ENCODE data around the gene IFITM1. TPM values are rescaled to one million over a fixed set of nuclear protein-coding genes. Genes with fewer than 3 reads are reported as not detected.
"Not testable (repeated sequence)": the region's sequence is repeated elsewhere in the genome, so short reads cannot be mapped to it uniquely, and the experiment has no call there.

The IFITM1 gene
- total RNA-seq, 1 donor from 2014 or later = 123 TPM

DNA sequence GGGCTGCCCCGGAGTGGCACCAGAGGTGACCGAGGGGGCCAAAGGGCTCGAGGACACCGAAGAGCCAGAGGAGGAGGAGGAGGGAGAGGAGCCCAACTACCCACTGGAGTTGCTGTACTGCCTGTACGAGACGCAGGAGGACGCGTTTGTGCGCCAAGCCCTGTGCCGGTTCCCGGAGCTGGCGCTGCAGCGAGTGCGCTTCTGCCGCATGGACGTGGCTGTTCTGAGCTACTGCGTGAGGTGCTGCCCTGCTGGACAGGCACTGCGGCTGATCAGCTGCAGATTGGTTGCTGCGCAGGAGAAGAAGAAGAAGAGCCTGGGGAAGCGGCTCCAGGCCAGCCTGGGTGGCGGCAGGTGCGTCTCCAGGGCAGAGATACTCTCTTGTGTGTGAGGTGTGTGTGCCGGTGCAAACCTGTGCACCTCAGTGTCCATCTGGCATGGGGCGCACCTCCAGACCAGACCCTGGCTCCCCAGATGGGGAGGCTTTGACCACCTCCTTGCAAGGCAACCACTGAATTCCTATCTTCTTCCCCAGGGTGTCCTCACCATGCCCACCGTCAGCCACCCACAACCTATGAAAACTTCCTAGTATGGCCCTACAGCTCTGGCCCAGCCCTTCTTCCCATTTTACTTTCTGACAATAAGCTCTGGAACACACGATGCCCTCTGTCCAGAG, 32.2 kb upstream of the IFITM1 start:
- intact Hi-C loops (cut with DNase I) = no loop called here
- DNase-seq (ENCODE audit: low spot score) = no peak

DNA sequence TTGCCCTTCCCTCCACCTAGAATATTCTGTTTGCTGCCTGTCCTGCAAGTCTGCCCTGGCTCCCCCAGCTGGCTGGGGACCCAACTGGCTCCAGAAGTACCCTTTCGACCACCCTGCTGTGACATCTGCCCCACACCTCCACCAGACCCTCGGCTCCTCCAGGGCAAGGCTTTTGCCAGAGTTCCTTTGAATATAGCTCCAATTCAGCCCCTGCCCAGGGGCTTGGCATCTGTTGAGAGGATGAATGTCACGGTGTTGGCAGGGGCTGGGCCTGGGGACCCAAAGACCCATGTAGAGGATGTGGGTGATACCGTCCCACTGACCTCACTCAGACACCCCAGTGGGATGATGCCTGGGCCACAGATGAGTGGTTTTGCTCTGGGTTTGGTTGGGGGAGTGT, 31.7 kb upstream of the IFITM1 start:
- intact Hi-C loops (cut with DNase I) = no loop called here

DNA sequence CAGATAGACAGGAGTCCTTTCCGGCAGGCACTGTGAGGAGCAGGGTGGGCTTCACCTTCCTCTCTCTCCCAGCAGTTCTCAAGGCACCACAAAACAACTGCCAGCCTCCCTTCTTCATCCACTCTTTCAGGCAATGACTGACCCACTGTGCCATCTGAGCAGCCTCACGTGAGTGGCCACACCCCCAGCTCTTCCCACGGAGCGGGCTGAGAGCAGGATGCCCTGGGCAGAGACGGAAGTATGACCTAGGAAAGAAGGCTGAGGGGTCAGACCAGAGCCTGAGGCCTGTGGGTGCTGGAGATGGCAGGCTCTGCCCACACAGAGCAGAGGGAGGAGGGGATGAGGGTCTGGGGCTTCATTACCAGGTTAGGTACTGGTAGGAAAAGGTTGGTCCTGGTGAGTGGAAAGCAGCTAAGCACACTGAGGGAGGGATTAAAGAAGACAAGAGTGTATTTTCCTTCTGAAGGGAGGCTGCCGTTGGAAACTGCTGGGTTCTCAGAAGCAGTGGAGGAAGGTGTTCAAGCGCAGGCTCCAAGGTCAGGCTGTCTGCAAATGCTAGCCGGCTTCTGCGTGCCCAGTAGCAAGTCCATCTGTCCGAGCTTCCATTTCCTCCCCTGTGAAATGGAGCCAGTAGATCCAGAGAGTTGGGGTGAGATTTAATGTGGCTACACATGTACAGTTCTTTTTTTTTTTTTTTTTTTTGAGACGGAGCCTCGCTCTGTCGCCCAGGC, 31.0 kb upstream of the IFITM1 start:
- intact Hi-C loops (cut with DNase I) = no loop called here

More for the DNA sequence above, 31.7 kb upstream of the IFITM1 start:
- DNase-seq (ENCODE audit: low spot score) = no peak

DNA sequence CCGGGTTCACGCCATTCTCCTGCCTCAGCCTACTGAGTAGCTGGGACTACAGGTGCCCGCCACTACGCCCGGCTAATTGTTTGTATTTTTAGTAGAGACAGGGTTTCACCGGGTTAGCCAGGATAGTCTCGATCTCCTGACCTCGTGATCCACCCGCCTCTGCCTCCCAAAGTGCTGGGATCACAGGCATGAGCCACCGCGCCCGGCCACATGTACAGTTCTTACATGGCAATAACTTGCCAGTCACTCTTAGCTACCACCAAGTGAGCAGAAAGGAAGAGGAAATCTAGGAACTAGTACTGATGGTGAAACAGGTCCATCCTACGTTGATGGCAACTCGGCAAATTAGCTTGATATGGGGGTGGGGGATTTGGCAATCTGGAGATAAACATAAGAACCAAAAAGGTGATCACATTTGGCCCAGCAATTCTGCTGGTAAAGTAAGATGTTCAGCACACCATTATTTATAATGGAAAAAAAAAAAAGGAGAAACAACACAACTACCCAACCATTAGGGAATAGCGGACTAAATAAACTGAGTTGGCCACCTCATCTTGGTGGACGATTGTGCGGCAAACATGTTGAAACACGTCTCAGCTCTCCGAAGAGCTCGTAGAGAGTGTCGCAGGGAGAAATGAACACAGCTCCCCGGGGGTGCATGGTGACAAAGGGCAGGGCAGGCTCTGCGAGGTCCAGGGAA, 30.3 kb upstream of the IFITM1 start:
- DNase-seq (ENCODE audit: low spot score) = no peak
- intact Hi-C loops (cut with DNase I) = no loop called here

More for the DNA sequence above, 31.0 kb upstream of the IFITM1 start:
- DNase-seq (ENCODE audit: low spot score) = no peak

DNA sequence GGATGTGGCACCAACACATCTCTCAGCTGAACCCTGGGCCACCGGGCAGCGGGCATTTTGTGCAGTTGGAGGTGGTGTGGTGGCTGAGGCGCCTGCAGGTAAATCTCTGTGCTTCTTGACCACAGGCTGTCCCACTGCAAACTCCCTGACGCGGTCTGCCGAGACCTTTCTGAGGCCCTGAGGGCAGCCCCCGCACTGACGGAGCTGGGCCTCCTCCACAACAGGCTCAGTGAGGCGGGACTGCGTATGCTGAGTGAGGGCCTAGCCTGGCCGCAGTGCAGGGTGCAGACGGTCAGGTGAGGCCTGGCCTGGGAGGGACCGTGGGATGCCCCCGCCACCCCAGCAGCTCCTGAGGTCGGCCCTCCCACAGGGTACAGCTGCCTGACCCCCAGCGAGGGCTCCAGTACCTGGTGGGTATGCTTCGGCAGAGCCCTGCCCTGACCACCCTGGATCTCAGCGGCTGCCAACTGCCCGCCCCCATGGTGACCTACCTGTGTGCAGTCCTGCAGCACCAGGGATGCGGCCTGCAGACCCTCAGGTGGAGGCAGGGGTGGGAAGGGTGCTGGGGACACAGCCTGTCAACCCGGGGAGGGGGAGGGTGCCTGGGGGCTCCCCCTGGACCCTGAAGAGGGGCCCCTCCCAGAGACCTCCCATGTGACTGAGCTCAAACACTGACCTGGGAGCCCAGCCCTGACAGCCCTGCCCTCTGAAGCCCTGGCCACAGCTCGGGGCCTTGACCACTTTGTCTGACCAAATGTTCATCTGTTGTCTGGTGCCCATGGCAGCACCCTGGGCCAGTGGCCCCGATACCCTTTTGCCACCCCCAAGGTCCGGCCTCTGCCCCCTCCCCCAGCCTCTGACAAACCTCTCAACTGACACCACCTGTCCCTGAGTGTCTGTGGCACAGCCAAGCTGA, 29.5 kb upstream of the IFITM1 start:
- DNase-seq (ENCODE audit: low spot score) = no peak
- intact Hi-C loops (cut with DNase I) = no loop called here

DNA sequence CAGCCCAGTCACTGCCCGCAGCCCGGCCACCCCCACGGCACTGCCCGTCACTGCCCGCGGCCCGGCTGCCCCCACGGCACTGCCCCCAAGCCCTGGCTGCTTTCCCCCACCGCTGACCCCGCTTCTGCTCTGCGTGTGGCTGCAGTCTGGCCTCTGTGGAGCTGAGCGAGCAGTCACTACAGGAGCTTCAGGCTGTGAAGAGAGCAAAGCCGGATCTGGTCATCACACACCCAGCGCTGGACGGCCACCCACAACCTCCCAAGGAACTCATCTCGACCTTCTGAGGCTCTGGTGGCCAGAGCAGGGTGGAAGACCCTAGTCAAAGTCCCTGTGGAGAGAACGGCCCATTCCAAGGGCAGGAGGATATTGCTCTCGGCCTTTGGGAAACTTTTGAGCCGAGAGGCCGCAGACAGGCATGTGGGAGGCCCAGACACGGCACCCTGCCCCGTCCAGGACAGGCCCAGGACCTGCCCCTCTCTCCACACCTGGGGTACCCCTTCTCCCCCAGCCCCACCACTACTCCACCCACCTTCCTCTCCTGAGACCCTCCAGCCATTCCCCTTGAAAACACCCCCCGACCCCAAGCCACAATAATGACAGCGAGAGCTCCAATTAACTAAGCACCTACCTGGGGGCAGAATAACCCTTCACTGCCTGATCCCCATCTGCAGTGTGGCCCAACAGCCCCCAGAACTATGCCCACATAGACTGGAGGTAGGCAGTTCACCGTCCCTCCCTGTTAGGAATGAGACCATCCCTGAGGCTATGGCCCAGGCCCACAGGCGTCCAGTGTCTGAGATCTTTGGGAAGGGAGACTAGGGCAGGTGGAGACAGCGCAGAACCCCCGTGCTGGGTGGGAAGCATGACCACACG, 28.6 kb upstream of the IFITM1 start:
- intact Hi-C loops (cut with DNase I) = no loop called here
- no peak for DNase-seq (ENCODE audit: low spot score)

DNA sequence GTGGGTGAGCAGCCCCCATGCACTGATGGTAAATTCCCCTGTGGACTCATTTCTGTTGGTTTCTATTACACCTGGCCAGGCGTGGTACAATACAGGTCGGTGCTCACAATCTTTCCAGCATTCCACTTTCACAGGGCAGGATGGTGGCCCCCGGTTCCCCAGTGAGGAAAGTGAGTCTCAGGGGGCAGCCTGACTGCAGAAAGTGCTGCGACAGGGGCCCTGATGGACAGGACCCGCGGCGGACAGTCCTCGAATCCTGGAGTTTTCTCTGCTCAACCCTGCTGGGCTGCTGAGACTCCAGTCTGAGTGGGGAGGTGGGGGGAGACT, 28.0 kb upstream of the IFITM1 start:
- intact Hi-C loops (cut with DNase I) = no loop called here

DNA sequence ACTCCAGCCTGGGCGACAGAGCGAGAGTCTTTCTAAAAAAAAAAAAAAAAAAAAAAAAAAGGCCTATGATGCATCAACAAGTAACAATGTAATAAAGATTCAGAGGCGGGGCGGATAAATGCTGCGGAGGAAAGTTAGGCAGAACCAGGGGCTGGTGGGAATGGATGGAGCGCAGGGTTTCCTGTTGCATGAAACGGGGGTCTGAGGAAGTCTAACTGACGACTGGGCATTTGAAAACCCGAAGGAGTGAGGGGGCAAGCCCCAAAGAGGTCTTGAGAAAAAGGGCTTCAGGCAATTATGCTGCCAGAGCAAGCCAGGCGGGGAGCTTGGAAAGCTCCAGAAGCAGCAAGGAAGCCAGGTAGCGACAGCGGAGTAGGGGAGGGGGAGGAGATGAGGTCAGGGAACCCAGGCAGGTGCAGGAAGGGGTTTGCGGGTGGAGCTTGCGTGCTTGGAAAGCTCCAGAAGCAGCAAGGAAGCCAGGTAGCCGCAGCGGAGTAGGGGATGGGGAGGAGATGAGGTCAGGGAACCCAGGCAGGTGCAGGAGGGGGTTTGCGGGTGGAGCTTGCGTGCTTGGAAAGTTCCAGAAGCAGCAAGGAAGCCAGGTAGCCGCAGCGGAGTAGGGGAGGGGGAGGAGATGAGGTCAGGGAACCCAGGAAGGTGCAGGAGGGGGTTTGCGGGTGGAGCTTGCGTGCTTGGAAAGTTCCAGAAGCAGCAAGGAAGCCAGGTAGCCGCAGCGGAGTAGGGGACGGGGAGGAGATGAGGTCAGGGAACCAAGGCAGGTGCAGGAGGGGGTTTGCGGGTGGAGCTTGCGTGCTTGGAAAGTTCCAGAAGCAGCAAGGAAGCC, 26.6 kb upstream of the IFITM1 start:
- DNase-seq (ENCODE audit: low spot score); intact Hi-C loops (cut with DNase I): not testable (repeated sequence)

More for the DNA sequence above, 28.0 kb upstream of the IFITM1 start:
- DNase-seq (ENCODE audit: low spot score) = no peak

DNA sequence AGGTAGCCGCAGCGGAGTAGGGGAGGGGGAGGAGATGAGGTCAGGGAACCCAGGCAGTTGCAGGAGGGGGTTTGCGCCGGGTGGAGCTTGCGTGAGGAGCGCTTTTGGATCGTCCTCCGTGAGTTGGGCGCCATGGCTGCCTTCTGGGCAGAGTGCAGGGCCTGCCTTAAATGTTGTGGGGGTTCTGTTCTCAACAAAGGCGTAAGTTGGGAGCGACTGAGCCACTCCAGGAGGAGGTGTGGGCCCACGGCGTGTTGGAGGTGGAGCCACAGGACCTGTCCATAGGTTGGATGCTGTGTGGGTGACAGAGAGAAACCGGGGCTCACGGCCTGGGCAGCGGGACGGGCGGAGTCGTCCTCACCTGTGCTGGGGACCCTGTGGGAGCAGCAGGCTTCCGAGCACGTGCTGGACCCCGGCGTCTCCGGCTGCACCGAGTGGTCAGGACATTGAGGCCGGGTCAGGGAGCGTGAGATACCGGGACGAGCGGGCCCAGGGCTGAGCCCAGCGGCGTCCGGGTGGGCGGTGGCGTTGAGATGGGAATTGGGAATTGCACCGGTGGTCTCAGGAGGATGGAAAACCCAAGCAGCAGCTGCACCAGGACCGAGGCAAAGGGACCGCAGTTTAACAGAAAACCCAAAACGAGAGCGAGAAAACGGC, 25.9 kb upstream of the IFITM1 start:
- peak; percentile 77 for DNase-seq (ENCODE audit: low spot score)
- intact Hi-C loops (cut with DNase I) = no loop called here

DNA sequence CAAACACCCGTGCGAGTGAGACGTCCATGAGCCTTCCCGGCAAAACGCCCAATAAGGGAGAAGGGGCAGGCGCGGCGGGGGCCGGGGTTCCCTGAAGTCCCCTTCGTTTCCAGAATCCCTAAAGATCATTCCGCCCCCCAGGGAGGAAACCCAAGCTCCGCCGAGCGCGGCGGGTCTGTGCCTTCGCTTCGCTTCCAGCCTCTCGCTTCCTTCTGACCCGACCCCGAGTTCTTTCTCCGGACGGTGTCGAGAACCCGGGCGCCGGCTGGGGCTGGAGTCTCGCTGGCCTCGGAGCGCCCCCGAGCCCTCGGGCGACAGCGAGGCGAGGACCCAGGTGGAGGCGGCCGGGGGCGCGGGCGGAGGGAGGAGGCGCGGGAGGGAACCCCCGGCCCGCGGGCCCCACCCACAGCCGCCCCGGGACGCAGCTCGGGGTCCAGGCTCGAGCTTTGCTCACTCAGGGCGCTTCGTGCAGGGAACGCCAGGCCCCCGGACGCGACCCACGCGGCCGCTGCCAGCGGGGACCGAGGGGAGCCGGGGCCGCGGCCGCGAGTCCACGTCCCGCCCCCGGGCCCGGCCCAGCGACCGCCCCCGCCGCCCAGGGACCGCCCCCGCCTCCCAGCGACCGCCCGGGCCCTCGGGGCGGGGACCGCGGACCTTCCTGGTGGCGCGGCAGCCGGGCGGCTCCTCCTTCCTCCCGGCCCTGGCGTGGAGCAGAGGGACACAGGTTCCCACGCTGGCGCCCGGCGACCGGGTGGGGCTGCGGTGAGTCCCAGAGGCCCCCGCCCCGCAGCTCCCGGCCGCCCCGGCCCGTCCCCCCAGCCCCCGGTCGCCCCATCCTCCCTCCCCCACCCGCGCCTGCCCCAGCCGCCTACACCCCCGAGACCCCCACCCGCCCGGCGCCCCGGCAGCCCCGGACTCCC, 25.1 kb upstream of the IFITM1 start, which contains the start of gene PGGHG:
Gene PGGHG (plus strand): TSS at position 649 of the 920 bp plus-strand sequence. CDS start 691 bp downstream, outside the sequence.
- intact Hi-C loops (cut with DNase I) = no loop called here
- DNase-seq (ENCODE audit: low spot score) = peak; percentile 95

DNA sequence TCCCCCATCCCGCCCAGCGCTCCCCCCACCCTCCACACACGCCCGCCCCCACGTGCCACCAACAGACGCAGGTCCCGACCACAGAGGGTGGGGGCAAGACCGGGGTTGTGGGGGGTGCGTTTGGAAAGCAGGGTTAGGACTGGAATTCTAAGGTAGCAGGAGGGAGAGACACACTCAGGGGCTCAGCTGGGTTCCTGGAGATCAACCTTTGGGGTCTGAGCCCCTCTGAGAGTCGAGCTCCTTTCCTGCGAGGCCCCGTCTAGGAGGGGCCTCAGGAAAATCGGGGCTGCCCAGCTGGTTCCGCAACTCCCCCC, 24.5 kb upstream of the IFITM1 start:
- intact Hi-C loops (cut with DNase I) = no loop called here
- DNase-seq (ENCODE audit: low spot score) = no peak

DNA sequence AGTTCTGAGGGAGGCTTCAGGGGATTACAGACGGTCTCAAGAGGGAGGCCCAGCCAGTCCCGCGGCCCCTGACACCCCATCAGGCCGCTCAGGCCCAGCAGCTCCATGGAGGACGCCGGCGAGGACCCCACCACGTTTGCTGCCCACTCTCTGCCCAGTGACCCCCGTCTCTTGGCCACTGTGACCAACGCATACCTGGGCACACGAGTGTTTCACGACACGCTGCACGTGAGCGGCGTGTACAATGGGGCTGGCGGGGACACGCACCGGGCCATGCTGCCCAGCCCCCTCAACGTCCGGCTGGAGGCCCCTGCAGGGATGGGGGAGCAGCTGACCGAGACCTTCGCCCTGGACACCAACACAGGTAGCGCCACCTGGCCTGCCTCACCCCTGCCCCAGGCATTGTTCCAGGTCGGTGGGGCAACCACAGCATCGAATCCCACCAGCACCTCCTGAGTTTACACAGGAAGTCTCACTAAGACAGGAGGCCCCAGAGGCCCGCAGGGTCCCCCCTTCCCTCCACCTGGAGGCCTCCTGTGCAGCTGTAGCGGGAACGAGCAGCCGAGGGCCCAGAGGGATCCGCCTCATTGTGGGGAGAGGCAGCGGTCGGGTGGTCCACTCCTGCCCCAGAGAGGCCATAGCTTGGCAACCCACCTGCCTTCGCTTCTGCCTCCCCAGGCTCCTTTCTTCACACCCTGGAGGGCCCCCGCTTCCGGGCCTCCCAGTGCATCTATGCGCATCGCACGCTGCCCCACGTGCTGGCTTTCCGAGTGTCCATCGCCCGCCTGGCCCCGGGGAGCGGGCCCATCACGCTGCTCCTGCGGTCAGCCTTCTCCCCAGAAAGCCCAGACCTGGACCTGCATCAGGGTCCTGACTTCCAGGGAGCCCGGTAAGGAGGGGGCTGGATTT, 23.9 kb upstream of the IFITM1 start:
- DNase-seq (ENCODE audit: low spot score) = peak; percentile 59

DNA sequence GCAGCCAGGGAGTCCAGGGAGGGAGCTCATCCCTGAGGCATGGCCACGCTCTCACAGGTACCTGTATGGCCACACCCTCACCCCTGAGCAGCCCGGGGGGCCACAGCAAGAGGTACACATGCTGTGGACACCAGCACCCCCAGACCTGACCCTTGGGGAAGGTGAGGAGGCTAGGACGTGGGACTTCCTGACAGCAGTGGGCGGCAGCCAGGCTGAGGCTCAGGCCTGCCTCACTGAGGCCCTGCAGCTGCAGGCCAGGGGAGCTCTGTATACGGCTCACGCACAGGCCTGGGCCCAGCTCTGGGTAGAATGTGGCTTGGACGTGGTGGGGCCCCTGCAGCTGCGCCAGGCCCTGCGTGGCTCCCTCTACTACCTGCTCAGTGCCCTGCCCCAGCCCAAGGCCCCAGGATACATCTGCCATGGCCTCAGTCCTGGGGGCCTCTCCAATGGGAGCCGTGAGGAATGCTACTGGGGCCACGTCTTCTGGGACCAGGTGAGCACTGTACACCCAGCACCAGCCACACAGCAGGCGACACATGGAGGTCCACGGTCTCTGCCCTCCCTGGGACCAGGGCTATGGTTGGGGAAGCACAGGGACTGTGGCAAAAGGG, 23.1 kb upstream of the IFITM1 start:
- intact Hi-C loops (cut with DNase I) = no loop called here
- DNase-seq (ENCODE audit: low spot score) = peak; percentile 68

More for the DNA sequence above, 23.9 kb upstream of the IFITM1 start:
- intact Hi-C loops (cut with DNase I) = no loop called here

DNA sequence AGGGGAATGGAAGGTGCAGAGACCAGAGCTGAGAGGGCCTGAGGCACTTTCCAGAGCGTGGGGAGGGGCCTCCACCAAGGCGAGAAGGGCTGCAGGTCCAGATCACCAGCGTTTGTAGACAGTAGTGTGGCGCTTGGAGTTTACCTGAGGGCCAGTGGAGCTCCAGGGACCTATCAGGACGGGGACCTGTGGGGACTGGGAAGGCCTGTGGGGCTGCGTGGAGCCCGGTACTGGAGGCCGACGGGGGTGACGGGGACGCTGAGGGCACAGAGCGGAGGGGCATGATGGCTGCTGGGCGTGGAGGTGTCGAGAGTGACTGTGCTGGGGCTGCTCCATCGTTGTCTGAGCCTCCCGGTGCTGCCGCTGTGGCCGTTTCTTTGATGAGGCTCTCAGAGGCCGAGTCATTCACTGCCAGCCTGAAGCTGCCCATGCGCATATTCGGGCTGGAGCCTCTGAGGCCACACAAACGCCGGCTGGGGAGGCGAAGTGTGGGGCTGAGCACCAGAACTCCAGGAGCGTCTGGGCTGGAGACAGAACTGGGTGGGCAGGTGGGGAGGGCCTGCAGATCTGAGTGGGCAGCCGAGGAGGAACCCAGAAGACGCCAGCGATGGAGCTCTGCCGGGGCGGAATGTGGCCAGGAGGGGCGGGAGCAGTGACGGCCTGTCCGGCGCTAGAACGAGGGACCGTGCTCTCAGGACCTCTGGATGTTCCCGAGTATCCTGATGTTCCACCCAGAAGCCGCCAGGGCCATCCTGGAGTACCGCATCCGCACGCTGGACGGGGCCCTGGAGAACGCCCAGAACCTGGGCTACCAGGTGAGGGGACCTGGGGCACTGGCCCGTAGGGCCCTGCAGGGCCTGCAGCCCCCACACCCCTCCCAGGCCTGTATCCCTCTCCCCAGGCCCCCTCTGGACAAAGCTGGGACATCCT, 22.3 kb upstream of the IFITM1 start:
- intact Hi-C loops (cut with DNase I) = no loop called here
- DNase-seq (ENCODE audit: low spot score) = peak; percentile 53
